Measurements from ENCODE around the gene PTPRN2. TPM values are rescaled to one million over a fixed set of nuclear protein-coding genes. Genes with fewer than 3 reads are reported as not detected.

The PTPRN2 gene
- total and polyA plus RNA-seq, 2 donors (not counting 3 experiments of a cell fraction or from before 2014, with no cell fraction given): 0.62 to 0.88 TPM

GRCh38 chr7:158579662-158580646 lies 7.7 kb downstream of the PTPRN2 start:
- FAIRE-seq (no peak), DNase-seq (ENCODE audit: low read depth, low spot score) (no peak)
- CTCF ChIA-PET: no interaction called here
- Histone ChIP-seq H2AFZ (ENCODE audit: low read depth, low read length) (no peak overlapping the region), H3K36me3 (ENCODE audit: control insufficient read depth in 2 of 2, extremely low read depth in 1 of 2, insufficient read depth in 2 of 2, low read length in 2 of 2) (no peaks in the 10 kb centered on the region), H3K9me1 (replicated peaks; ENCODE audit: control insufficient read depth, extremely low read depth, insufficient read depth, low read length) (no peaks in the 10 kb centered on the region), H3K4me2 (ENCODE audit: insufficient read depth, low read length) (no peak overlapping the region), H3K4me3 (replicated peaks in 1 of 3; ENCODE audit: insufficient read depth in 1 of 3, low read depth in 1 of 3, low read length in 3 of 3) (no peak overlapping the region), H3K27me3 (ENCODE audit: control insufficient read depth in 2 of 2, insufficient read depth in 2 of 2, low read length in 2 of 2) (no peaks in the 10 kb centered on the region), H3K9ac (replicated peaks; ENCODE audit: extremely low read depth, insufficient read depth, low read length) (no peak overlapping the region), H3K4me1 (ENCODE audit: control insufficient read depth, extremely low read depth, insufficient read depth, low read length) (no peaks in the 10 kb centered on the region), H4K20me1 (replicated peaks; ENCODE audit: control insufficient read depth, extremely low read depth, insufficient read depth, low read length) (no peaks in the 10 kb centered on the region), H3K27ac (ENCODE audit: insufficient read depth, low read depth, low read length) (no peak overlapping the region), H3K9me3 (replicated peaks; ENCODE audit: control insufficient read depth, insufficient read depth, low read length) (no peaks in the 10 kb centered on the region), H3K79me2 (ENCODE audit: control insufficient read depth, insufficient read depth, low read length) (no peaks in the 10 kb centered on the region)
- POLR2A ChIA-PET: no interaction called here
- dilution Hi-C loops (cut with MboI; ENCODE audit: extremely low pct_ligation_motif_present, low sequenced_read_pairs) (no loop called here), intact Hi-C loops (cut with micrococcal nuclease) (no loop called here)
- BruUV-seq (replicated peaks): no TSS peak
- TF ChIP-seq POLR2AphosphoS5 (IDR thresholded peaks at IDR 0.05; ENCODE audit: insufficient read depth, low read depth, low read length) (no peak), FOS (IDR thresholded peaks at IDR 0.05; ENCODE audit: borderline replicate concordance, insufficient read depth, low read length) (no peak), MYC (IDR thresholded peaks at IDR 0.05; ENCODE audit: low read depth, low read length) (no peak), GATA2 (IDR thresholded peaks at IDR 0.05; ENCODE audit: insufficient read depth, insufficient read length, low read depth, low read length) (no peak)

- Histone ChIP-seq H3K9ac (replicated peaks; ENCODE audit: extremely low read depth, insufficient read depth, low read length) (no peak overlapping the region), H3K4me2 (ENCODE audit: insufficient read depth, low read length) (no peak overlapping the region), H3K9me3 (replicated peaks; ENCODE audit: control insufficient read depth, insufficient read depth, low read length) (no peaks in the 10 kb centered on the region), H3K79me2 (ENCODE audit: control insufficient read depth, insufficient read depth, low read length) (no peaks in the 10 kb centered on the region), H3K9me1 (replicated peaks; ENCODE audit: control insufficient read depth, extremely low read depth, insufficient read depth, low read length) (no peaks in the 10 kb centered on the region), H3K36me3 (ENCODE audit: control insufficient read depth in 2 of 2, extremely low read depth in 1 of 2, insufficient read depth in 2 of 2, low read length in 2 of 2) (no peaks in the 10 kb centered on the region), H4K20me1 (replicated peaks; ENCODE audit: control insufficient read depth, extremely low read depth, insufficient read depth, low read length) (no peaks in the 10 kb centered on the region), H3K27ac (ENCODE audit: insufficient read depth, low read depth, low read length) (no peak overlapping the region), H2AFZ (ENCODE audit: low read depth, low read length) (no peak overlapping the region), H3K27me3 (ENCODE audit: control insufficient read depth in 2 of 2, insufficient read depth in 2 of 2, low read length in 2 of 2) (no peaks in the 10 kb centered on the region), H3K4me3 (replicated peaks in 1 of 3; ENCODE audit: insufficient read depth in 1 of 3, low read depth in 1 of 3, low read length in 3 of 3) (no peak overlapping the region), H3K4me1 (ENCODE audit: control insufficient read depth, extremely low read depth, insufficient read depth, low read length) (no peaks in the 10 kb centered on the region)
- TF ChIP-seq GATA2 (IDR thresholded peaks at IDR 0.05; ENCODE audit: insufficient read depth, insufficient read length, low read depth, low read length) (no peak), JUN (IDR thresholded peaks at IDR 0.05; ENCODE audit: borderline replicate concordance, insufficient read depth, insufficient read length, low read depth) (no peak), EZH2 (IDR thresholded peaks at IDR 0.05; ENCODE audit: borderline replicate concordance, low read depth, low read length, severe bottlenecking) (no peak), CTCF (IDR thresholded peaks at IDR 0.05; ENCODE audit: extremely low read depth in 1 of 2, insufficient read depth in 1 of 2, low read depth in 1 of 2, low read length in 2 of 2) (no peak), POLR2AphosphoS5 (IDR thresholded peaks at IDR 0.05; ENCODE audit: insufficient read depth, low read depth, low read length) (no peak), FOS (IDR thresholded peaks at IDR 0.05; ENCODE audit: borderline replicate concordance, insufficient read depth, low read length) (no peak), POLR2A (IDR thresholded peaks at IDR 0.05; ENCODE audit: low read depth, low read length) (no peak), MYC (IDR thresholded peaks at IDR 0.05; ENCODE audit: low read depth, low read length) (no peak), MAX (IDR thresholded peaks at IDR 0.05; ENCODE audit: insufficient read depth, insufficient read length) (no peak)
- DNase-seq (ENCODE audit: low read depth, low spot score) (no peak), FAIRE-seq (no peak)
- no TSS peak for BruUV-seq (replicated peaks)
- dilution Hi-C loops (cut with MboI; ENCODE audit: extremely low pct_ligation_motif_present, low sequenced_read_pairs): no loop called here
- ChIA-PET CTCF (no interaction called here), POLR2A (no interaction called here)
- intact Hi-C loops (cut with micrococcal nuclease): no loop called here
These were observed 11.4 kb downstream of the PTPRN2 start for GRCh38 chr7:158576050-158576762.

Data from endothelial cell of umbilical vein (primary cell).